Retinal pigment epithelial cell (primary cell): ENCODE results near the gene SEBOX.

ENCODE experiments used
- DNase-seq: peaks from one replicate; pipeline ENCODE4 v3.0.0-alpha.2; 2010; ENCODE audit warnings: low read depth
- H3K4me3 ChIP-seq: 2 replicates; pipeline ENCODE4 v1.5.1; 2011; ENCODE audit warnings: mild to moderate bottlenecking, low read length, control low read depth, moderate library complexity
- TF ChIP-seq, protein P1 (sequence below): conservative IDR thresholded peaks from 2 replicates; pipeline ENCODE4 v1.5.1; 2011; ENCODE audit warnings: low read depth, low read length, control low read depth, inconsistent platforms

SEBOX gene

DNA sequence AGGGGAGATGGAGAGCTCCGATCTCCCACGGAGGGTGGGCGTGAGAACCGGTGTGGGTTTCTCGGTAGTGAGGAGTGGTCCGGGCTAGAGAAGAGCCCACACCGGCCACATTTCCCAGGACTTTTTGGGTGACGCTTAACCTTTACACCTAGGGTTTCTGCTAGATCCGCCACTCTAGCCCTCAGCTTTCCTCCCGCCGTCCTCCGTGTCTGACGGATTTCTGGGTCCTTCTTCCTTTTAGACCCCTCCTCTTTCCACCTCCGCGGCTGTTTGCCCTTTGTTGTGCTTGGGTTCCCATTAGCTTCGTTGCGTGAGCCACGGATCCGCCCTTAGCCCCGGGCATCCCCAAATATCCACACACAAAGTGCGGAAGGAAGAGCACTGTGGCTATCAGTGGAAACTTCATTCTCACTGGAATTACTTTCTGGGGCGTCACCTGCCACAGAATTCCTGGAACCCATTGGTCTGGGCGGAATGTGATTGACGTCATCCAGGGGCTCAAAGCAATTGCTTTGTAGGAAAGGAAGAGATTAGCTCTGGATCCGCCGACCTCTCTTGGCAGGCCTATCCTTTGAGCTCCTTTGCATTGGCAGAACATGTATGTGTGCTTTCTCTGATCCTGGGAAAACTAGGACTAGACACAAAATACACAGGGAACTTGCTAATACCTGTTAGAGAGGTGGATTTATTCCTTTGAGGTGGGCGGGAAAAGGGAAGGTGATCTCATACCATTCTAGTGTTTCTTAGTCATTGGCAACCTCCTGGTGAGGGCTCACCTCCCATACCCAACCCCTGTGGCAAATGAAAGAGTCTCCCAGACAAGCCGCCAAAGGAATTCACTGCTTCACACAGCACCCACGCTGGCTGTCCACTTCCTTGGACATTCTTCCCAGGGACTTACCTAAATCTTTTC is 28.8 kb downstream of the SEBOX start:
- TF ChIP-seq, protein P1, sequence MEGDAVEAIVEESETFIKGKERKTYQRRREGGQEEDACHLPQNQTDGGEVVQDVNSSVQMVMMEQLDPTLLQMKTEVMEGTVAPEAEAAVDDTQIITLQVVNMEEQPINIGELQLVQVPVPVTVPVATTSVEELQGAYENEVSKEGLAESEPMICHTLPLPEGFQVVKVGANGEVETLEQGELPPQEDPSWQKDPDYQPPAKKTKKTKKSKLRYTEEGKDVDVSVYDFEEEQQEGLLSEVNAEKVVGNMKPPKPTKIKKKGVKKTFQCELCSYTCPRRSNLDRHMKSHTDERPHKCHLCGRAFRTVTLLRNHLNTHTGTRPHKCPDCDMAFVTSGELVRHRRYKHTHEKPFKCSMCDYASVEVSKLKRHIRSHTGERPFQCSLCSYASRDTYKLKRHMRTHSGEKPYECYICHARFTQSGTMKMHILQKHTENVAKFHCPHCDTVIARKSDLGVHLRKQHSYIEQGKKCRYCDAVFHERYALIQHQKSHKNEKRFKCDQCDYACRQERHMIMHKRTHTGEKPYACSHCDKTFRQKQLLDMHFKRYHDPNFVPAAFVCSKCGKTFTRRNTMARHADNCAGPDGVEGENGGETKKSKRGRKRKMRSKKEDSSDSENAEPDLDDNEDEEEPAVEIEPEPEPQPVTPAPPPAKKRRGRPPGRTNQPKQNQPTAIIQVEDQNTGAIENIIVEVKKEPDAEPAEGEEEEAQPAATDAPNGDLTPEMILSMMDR: no peak
- H3K4me3 ChIP-seq: peak overlapping the region; percentile 98
- peak; percentile 98 for DNase-seq

- peak; percentile 100 for DNase-seq
- TF ChIP-seq, protein P1: no peak
Measured at GRCh38 chr17:28335201-28335958, 29.6 kb downstream of the SEBOX start, which contains the start of the genes IFT20 and TNFAIP1. Gene IFT20, minus strand, starts transcription at chr17:28335472. Its CDS starts 3,487 bp downstream, at chr17:28331985. Gene TNFAIP1, plus strand, starts transcription at chr17:28335761. Its CDS starts 3,761 bp downstream, at chr17:28339522.

GRCh38 chr17:28334666-28335200 is 30.3 kb downstream of the SEBOX start:
- peak overlapping the region; percentile 98 for H3K4me3 ChIP-seq
- TF ChIP-seq, protein P1: no peak
- DNase-seq: peak; percentile 45

More at GRCh38 chr17:28335201-28335958, 29.6 kb downstream of the SEBOX start, which contains the start of the genes IFT20 and TNFAIP1:
- H3K4me3 ChIP-seq: peak within 1 kb of the TSS; percentile 98

GRCh38 chr17:28334171-28334570 is 30.8 kb downstream of the SEBOX start:
- DNase-seq: no peak
- TF ChIP-seq, protein P1: no peak
- peak overlapping the region; percentile 98 for H3K4me3 ChIP-seq

- DNase-seq: no peak
- no peak overlapping the region for H3K4me3 ChIP-seq
- TF ChIP-seq, protein P1: no peak
Measured at GRCh38 chr17:28333083-28333746, 31.8 kb downstream of the SEBOX start.

DNA sequence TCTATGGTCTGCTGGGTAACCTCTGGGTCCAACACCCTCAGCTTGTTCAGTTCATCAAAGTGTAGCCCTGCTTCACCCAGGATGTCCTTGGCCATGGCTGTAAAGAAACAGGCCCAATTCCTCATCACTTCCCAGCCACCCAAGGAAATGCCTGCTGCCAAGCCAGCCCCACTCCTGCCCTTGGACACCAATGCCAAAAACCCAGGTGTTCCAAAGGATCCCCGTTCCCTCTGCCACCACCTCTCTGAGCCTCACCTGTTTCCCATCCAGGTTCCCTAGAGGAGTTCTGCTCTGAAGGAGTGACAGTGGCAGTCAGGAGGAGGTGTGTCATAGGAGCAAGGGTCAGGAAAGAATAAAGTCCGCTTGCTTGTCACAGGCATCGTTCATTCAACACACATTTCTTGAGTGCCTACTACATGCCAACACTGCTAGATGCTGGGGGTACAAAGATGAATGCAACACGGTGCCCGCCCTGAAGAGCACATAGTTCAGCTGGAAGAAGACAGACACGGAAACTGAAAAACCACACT is 33.0 kb downstream of the SEBOX start:
- DNase-seq: no peak
- TF ChIP-seq, protein P1: no peak
- H3K4me3 ChIP-seq: no peak overlapping the region
